Measurements from ENCODE around the gene ADAT2.

GRCh38 chr6:143400258-143401067 lies 50.0 kb downstream of the ADAT2 start:
- no peak for TF ChIP-seq CTCF (IDR thresholded peaks at IDR 0.05; ENCODE audit: insufficient read depth, low read depth, low read length)
- no peak for TF ChIP-seq EZH2 (IDR thresholded peaks at IDR 0.05; ENCODE audit: insufficient read depth, low read length)

Data from astrocyte (in vitro differentiated cells and primary cell).